PC-9 (cell line): ENCODE results near the gene PI4K2A. TPM values are rescaled to one million over a fixed set of nuclear protein-coding genes. Genes with fewer than 3 reads are reported as not detected.

Source experiments
- BruUV-seq: library from RNA; stranded (reverse); fragments of 400-500 nt; replicated peaks from 2 replicates; lab custom pipeline; 2021; lab: Mats Ljungman, UMichigan
- CTCF ChIA-PET: fragments of 300-600 bp; sonication (Branson Sonifier 250); formaldehyde crosslinking; loops from one replicate; lab custom pipeline; 2022; ENCODE audit warnings: antibody characterized with exemption; lab: Charles Lee
- POLR2A ChIA-PET: fragments of 300-600 bp; sonication (Branson Sonifier 250); formaldehyde crosslinking; loops from one replicate; lab custom pipeline; 2022; ENCODE audit warnings: antibody characterized with exemption; ENCODE audit not compliant: unreplicated experiment; lab: Charles Lee
- DNase-seq, 2 experiments: peaks; one replicate each; pipeline versions ENCODE4 v3.0.0 to v3.0.0-alpha.2; 2015 to 2022; ENCODE audit warnings: mixed read lengths in 1 of 2
- H2AFZ ChIP-seq: fragments of 200-600 bp; sonication (generic); 2 replicates; pipeline ENCODE4 v1.8.1; 2017; ENCODE audit warnings: antibody characterized with exemption
- H3F3A ChIP-seq: fragments of 200-600 bp; sonication (generic); 2 replicates; pipeline ENCODE4 v1.8.1; 2017; ENCODE audit warnings: antibody characterized with exemption, mild to moderate bottlenecking, low read depth; ENCODE audit not compliant: insufficient read depth
- H3K27ac ChIP-seq: fragments of 200-600 bp; sonication (generic); 2 replicates; pipeline ENCODE4 v1.6.1; 2016; ENCODE audit warnings: mixed run types
- H3K27me3 ChIP-seq: fragments of 200-600 bp; sonication (generic); 2 replicates; pipeline ENCODE4 v1.6.1; 2016; ENCODE audit warnings: low read depth, mixed run types; ENCODE audit not compliant: insufficient read depth
- H3K36me3 ChIP-seq: fragments of 200-600 bp; sonication (generic); 2 replicates; pipeline ENCODE4 v1.6.1; 2016; ENCODE audit warnings: low read depth, mixed run types
- H3K4me1 ChIP-seq: fragments of 200-600 bp; sonication (generic); replicated peaks from 2 replicates; pipeline ENCODE4 v1.6.1; 2016; ENCODE audit warnings: mixed run types; ENCODE audit not compliant: insufficient read depth
- H3K4me2 ChIP-seq: fragments of 200-600 bp; sonication (generic); 2 replicates; pipeline ENCODE4 v1.6.1; 2017; ENCODE audit warnings: mixed run types
- H3K4me3 ChIP-seq: fragments of 200-600 bp; sonication (generic); 2 replicates; pipeline ENCODE4 v1.6.1; 2016; ENCODE audit warnings: mixed run types
- H3K79me2 ChIP-seq: fragments of 200-600 bp; sonication (generic); 2 replicates; pipeline ENCODE4 v1.6.1; 2017; ENCODE audit warnings: low read depth, mixed run types
- H3K9me2 ChIP-seq: fragments of 200-600 bp; sonication (generic); 2 replicates; pipeline ENCODE4 v1.8.1; 2017; ENCODE audit warnings: mild to moderate bottlenecking; ENCODE audit not compliant: insufficient read depth
- H3K9me3 ChIP-seq: fragments of 200-600 bp; sonication (generic); 2 replicates; pipeline ENCODE4 v1.8.1; 2016; ENCODE audit warnings: low read depth; ENCODE audit not compliant: insufficient read depth
- H4K20me1 ChIP-seq: fragments of 200-600 bp; sonication (generic); 2 replicates; pipeline ENCODE4 v1.8.1; 2017; ENCODE audit not compliant: insufficient read depth
- CTCF ChIP-seq: fragments of 200-600 bp; sonication (generic); conservative IDR thresholded peaks from 2 replicates; pipeline ENCODE4 v1.6.1; 2017; ENCODE audit warnings: mixed run types, antibody characterized with exemption, mild to moderate bottlenecking, moderate library complexity
- EZH2 ChIP-seq: fragments of 200-600 bp; sonication (generic); IDR thresholded peaks from 2 replicates; pipeline ENCODE4 v1.8.0; 2017; ENCODE audit warnings: antibody characterized with exemption, low read depth
- intact Hi-C: fragments of 100-400 bp; cut with micrococcal nuclease; formaldehyde crosslinking; loops from one replicate; pipeline ENCODE4 v1.10.0; 2022; ENCODE audit not compliant: unreplicated experiment
- total RNA-seq: library from RNA; stranded (reverse); gene quantifications from 2 replicates; pipeline ENCODE4 v1.2.3, GENCODE V29; 2021

PI4K2A gene
- total RNA-seq, 1 experiment from 2014 or later: 20.3 TPM

- no peaks in the 10 kb centered on the region for H3K9me3 ChIP-seq
- no peaks in the 10 kb centered on the region for H3K79me2 ChIP-seq
- H3K4me2 ChIP-seq: no peak overlapping the region
- no peaks in the 10 kb centered on the region for H3K36me3 ChIP-seq
- H3K4me1 ChIP-seq: no peaks in the 10 kb centered on the region
- no peak overlapping the region for H3K27ac ChIP-seq
- DNase-seq: no peak
- BruUV-seq: no TSS peak
- H2AFZ ChIP-seq: no peak overlapping the region
- H3K27me3 ChIP-seq: no peaks in the 10 kb centered on the region
- TF ChIP-seq CTCF (no peak), EZH2 (no peak)
- intact Hi-C loops: no loop called here
- POLR2A ChIA-PET: no interaction called here
- no peak overlapping the region for H3K4me3 ChIP-seq
- H3K9me2 ChIP-seq: no peaks in the 10 kb centered on the region
- H4K20me1 ChIP-seq: no peaks in the 10 kb centered on the region
- no peaks in the 10 kb centered on the region for H3F3A ChIP-seq
- CTCF ChIA-PET: no interaction called here
These were observed 17.2 kb upstream of the PI4K2A start for GRCh38 chr10:97623277-97623676.

DNA sequence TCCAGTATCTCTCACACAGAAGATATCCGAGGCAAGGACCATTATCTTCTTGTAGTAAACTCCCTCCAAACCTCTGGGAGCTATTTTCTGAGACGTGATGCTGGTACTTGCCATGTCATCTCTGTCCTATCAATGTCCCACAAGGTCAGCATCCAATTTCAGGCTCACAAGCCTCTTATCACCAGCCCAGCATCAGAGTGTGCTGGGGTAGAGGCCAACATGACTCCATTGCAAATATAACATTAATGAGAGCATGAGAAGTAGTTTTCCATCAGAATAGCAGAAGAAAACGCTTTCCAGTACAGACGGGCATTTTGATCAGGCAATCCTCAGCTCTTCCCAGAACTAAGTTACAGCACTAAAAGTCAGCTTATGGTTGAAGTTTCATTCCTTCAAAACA, 12.7 kb upstream of the PI4K2A start:
- Histone ChIP-seq H4K20me1 (no peaks in the 10 kb centered on the region), H3K79me2 (0 out of 2 replicates have a peak, but pooled peaks cover 4% of the 10 kb centered on the region), H2AFZ (no peak overlapping the region), H3K27me3 (no peaks in the 10 kb centered on the region), H3F3A (no peaks in the 10 kb centered on the region), H3K4me2 (no peak overlapping the region), H3K4me3 (no peak overlapping the region), H3K9me2 (no peaks in the 10 kb centered on the region), H3K4me1 (no peaks in the 10 kb centered on the region), H3K27ac (no peak overlapping the region), H3K36me3 (no peaks in the 10 kb centered on the region), H3K9me3 (no peaks in the 10 kb centered on the region)
- ChIA-PET CTCF (interaction anchor here (0.6 kb wide), 1 partner anchor 44 kb away, joined by 3 read pairs; no protein-coding TSS in a partner anchor), POLR2A (no interaction called here)
- intact Hi-C loops: no loop called here
- TF ChIP-seq EZH2: no peak
- no peak for TF ChIP-seq CTCF
- no peak for DNase-seq
- BruUV-seq: no TSS peak

GRCh38 chr10:97628228-97628627, 12.2 kb upstream of the PI4K2A start:
- Histone ChIP-seq H3F3A (no peaks in the 10 kb centered on the region), H3K4me1 (no peaks in the 10 kb centered on the region), H3K9me3 (no peaks in the 10 kb centered on the region), H3K9me2 (no peaks in the 10 kb centered on the region), H3K27ac (no peak overlapping the region), H3K79me2 (0 out of 2 replicates have a peak, but pooled peaks cover 4% of the 10 kb centered on the region), H2AFZ (no peak overlapping the region), H3K27me3 (no peaks in the 10 kb centered on the region), H3K4me2 (no peak overlapping the region), H3K4me3 (no peak overlapping the region), H4K20me1 (no peaks in the 10 kb centered on the region), H3K36me3 (no peaks in the 10 kb centered on the region)
- ChIA-PET POLR2A (interaction anchor here (0.6 kb wide), 1 partner anchor 214 kb away, joined by 6 read pairs; no protein-coding TSS in a partner anchor), CTCF (no interaction called here)
- DNase-seq: no peak
- BruUV-seq: no TSS peak
- no peak for TF ChIP-seq CTCF
- TF ChIP-seq EZH2: no peak
- intact Hi-C loops: no loop called here
